H9 (cell line): ENCODE measurements around the gene FAM209A. TPM values are rescaled to one million over a fixed set of nuclear protein-coding genes. Genes with fewer than 3 reads are reported as not detected.

Source experiments
- DNase-seq: peaks from one replicate; pipeline ENCODE4 v3.0.0-alpha.2; 2017
- H2AFZ ChIP-seq: one replicate; pipeline ENCODE4 v1.6.1; 2013; ENCODE audit warnings: mild to moderate bottlenecking, low read length, control low read depth, moderate library complexity
- H2AK5ac ChIP-seq: 2 replicates; pipeline ENCODE4 v1.6.1; 2013; ENCODE audit warnings: low read length, control low read depth, mixed read lengths; ENCODE audit not compliant: insufficient read length
- H2BK120ac ChIP-seq: one replicate; pipeline ENCODE4 v1.6.1; 2013; ENCODE audit warnings: low read depth, mild to moderate bottlenecking, low read length, control low read depth, inconsistent platforms; ENCODE audit not compliant: poor library complexity, severe bottlenecking
- H2BK12ac ChIP-seq: 2 replicates; pipeline ENCODE4 v1.6.1; 2013; ENCODE audit warnings: low read length, control low read depth, mixed read lengths, low read depth; ENCODE audit not compliant: insufficient read length
- H2BK15ac ChIP-seq: 2 replicates; pipeline ENCODE4 v1.6.1; 2013; ENCODE audit warnings: low read depth, low read length, control low read depth
- H2BK20ac ChIP-seq: one replicate; pipeline ENCODE4 v1.6.1; 2013; ENCODE audit warnings: low read depth, mild to moderate bottlenecking, low read length, control low read depth, inconsistent platforms; ENCODE audit not compliant: poor library complexity, severe bottlenecking
- H2BK5ac ChIP-seq: 2 replicates; pipeline ENCODE4 v1.6.1; 2013; ENCODE audit warnings: low read length, control low read depth, mixed read lengths; ENCODE audit not compliant: insufficient read length
- H3K14ac ChIP-seq: 2 replicates; pipeline ENCODE4 v1.6.1; 2013; ENCODE audit warnings: low read length, control low read depth; ENCODE audit not compliant: insufficient read depth
- H3K18ac ChIP-seq: 2 replicates; pipeline ENCODE4 v1.6.1; 2013; ENCODE audit warnings: low read depth, mild to moderate bottlenecking, mixed read lengths, low read length, control low read depth; ENCODE audit not compliant: insufficient read length
- H3K23ac ChIP-seq: 2 replicates; pipeline ENCODE4 v1.6.1; 2013; ENCODE audit warnings: low read length, control low read depth, mixed read lengths, low read depth; ENCODE audit not compliant: insufficient read length
- H3K23me2 ChIP-seq: 2 replicates; pipeline ENCODE4 v1.6.1; 2013; ENCODE audit warnings: low read depth, mild to moderate bottlenecking, mixed read lengths, low read length, control low read depth; ENCODE audit not compliant: insufficient read length, poor library complexity, severe bottlenecking
- H3K27ac ChIP-seq: 2 replicates; pipeline ENCODE4 v1.5.1; 2013; ENCODE audit warnings: low read length, control low read depth, mixed read lengths, low read depth; ENCODE audit not compliant: insufficient read length
- H3K27me3 ChIP-seq: 2 replicates; pipeline ENCODE4 v1.6.1; 2013; ENCODE audit warnings: low read length, control low read depth, inconsistent platforms; ENCODE audit not compliant: insufficient read depth
- H3K4ac ChIP-seq: 2 replicates; pipeline ENCODE4 v1.6.1; 2013; ENCODE audit warnings: low read depth, mild to moderate bottlenecking, control low read depth, inconsistent platforms, low read length, moderate library complexity
- H3K4me1 ChIP-seq: 2 replicates; pipeline ENCODE4 v1.6.1; 2013; ENCODE audit warnings: low read length, control low read depth, inconsistent platforms; ENCODE audit not compliant: insufficient read depth
- H3K4me2 ChIP-seq: 2 replicates; pipeline ENCODE4 v1.6.1; 2013; ENCODE audit warnings: low read length, control low read depth, mixed read lengths; ENCODE audit not compliant: insufficient read length, insufficient read depth
- H3K56ac ChIP-seq: 2 replicates; pipeline ENCODE4 v1.6.1; 2013; ENCODE audit warnings: low read depth, mild to moderate bottlenecking, mixed read lengths, low read length, control low read depth; ENCODE audit not compliant: insufficient read length
- H3K79me1 ChIP-seq: 2 replicates; pipeline ENCODE4 v1.6.1; 2013; ENCODE audit warnings: low read depth, mild to moderate bottlenecking, moderate library complexity, low read length, control low read depth, inconsistent platforms; ENCODE audit not compliant: insufficient read depth, poor library complexity, severe bottlenecking
- H3K79me2 ChIP-seq: 2 replicates; pipeline ENCODE4 v1.6.1; 2013; ENCODE audit warnings: low read length, control low read depth, inconsistent platforms; ENCODE audit not compliant: insufficient read depth
- H3K9ac ChIP-seq: 2 replicates; pipeline ENCODE4 v1.6.1; 2013; ENCODE audit warnings: low read length, control low read depth, mixed read lengths; ENCODE audit not compliant: insufficient read length; ENCODE audit errors: extremely low read depth
- H3K9me3 ChIP-seq: one replicate; pipeline ENCODE4 v1.6.1; 2013; ENCODE audit warnings: low read depth, low read length, inconsistent platforms; ENCODE audit not compliant: control insufficient read depth
- H3T11ph ChIP-seq: one replicate; pipeline ENCODE4 v1.6.1; 2013; ENCODE audit warnings: mild to moderate bottlenecking, low read length, control low read depth, inconsistent platforms
- H4K20me1 ChIP-seq: one replicate; pipeline ENCODE4 v1.6.1; 2013; ENCODE audit not compliant: control insufficient read depth, insufficient read length, insufficient read depth
- H4K5ac ChIP-seq: 2 replicates; pipeline ENCODE4 v1.6.1; 2013; ENCODE audit warnings: low read depth, mild to moderate bottlenecking, mixed read lengths, low read length, control low read depth; ENCODE audit not compliant: insufficient read length
- H4K8ac ChIP-seq: replicated peaks from 2 replicates; pipeline ENCODE4 v1.6.1; 2013; ENCODE audit warnings: low read length, control low read depth, mixed read lengths, low read depth; ENCODE audit not compliant: insufficient read length
- H4K91ac ChIP-seq: 2 replicates; pipeline ENCODE4 v1.6.1; 2013; ENCODE audit warnings: low read depth, mild to moderate bottlenecking, moderate library complexity, mixed read lengths, low read length, control low read depth; ENCODE audit not compliant: insufficient read length
- H3K27ac Mint-ChIP-seq, 3 experiments: 2 replicates in 2 of 3; 3 replicates in 1 of 3; pipeline ENCODE4 v1.8.0; 2020 to 2021; ENCODE audit warnings: mixed read lengths in 3 of 3, mild to moderate bottlenecking in 1 of 3, moderate library complexity in 1 of 3
- H3K27me3 Mint-ChIP-seq: 2 replicates; pipeline ENCODE4 v1.8.0; 2021; ENCODE audit warnings: low read depth, mild to moderate bottlenecking, moderate library complexity, mixed read lengths
- H3K36me3 Mint-ChIP-seq, 3 experiments: 2 replicates in 2 of 3; 3 replicates in 1 of 3; pipeline ENCODE4 v1.8.0; 2020 to 2021; ENCODE audit warnings: low read depth in 3 of 3, mixed read lengths in 3 of 3; ENCODE audit not compliant: insufficient read depth in 1 of 3
- H3K4me1 Mint-ChIP-seq, 2 experiments: 2 replicates each; pipeline ENCODE4 v1.8.0; 2020; ENCODE audit warnings: mixed read lengths in 2 of 2
- H3K4me3 Mint-ChIP-seq, 2 experiments: 2 replicates in 1 of 2; 3 replicates in 1 of 2; pipeline ENCODE4 v1.8.0; 2020 to 2021; ENCODE audit warnings: mild to moderate bottlenecking in 2 of 2, mixed read lengths in 2 of 2, moderate library complexity in 1 of 2
- H3K9me3 Mint-ChIP-seq, 2 experiments: 2 replicates in 1 of 2; 3 replicates in 1 of 2; pipeline ENCODE4 v1.8.0; 2020; ENCODE audit warnings: mild to moderate bottlenecking in 2 of 2, mixed read lengths in 2 of 2, moderate library complexity in 1 of 2
- CTCF ChIP-seq: fragments of 200-600 bp; sonication (generic); conservative IDR thresholded peaks from 3 replicates; pipeline ENCODE4 v1.8.0; 2021; ENCODE audit warnings: antibody characterized with exemption, mild to moderate bottlenecking
- WGBS: extraction: QIAGEN DNeasy Blood & Tissue Kit; methylation state at CpG from one replicate; pipeline ENCODE4 v1.1.7; 2013; ENCODE audit warnings: missing lambda C conversion rate, low lambda C conversion rate, mixed read lengths; ENCODE audit not compliant: insufficient read length; ENCODE audit errors: extremely low coverage; 5-methylcytosine and 5-hydroxymethylcytosine counted together
- total RNA-seq: library from RNA; stranded (reverse); gene quantifications from 2 replicates; pipeline ENCODE4 v1.2.1, GENCODE V29; 2021

The FAM209A gene
- total RNA-seq, 1 experiment from 2014 or later = not detected

GRCh38 chr20:56506103-56506502 is 18.4 kb upstream of the FAM209A start:
- no peak overlapping the region for H3K4me3 Mint-ChIP-seq
- no peak for TF ChIP-seq CTCF
- H3K9me3 Mint-ChIP-seq = no peaks in the 10 kb centered on the region
- H2AFZ ChIP-seq = no peak overlapping the region
- no peak overlapping the region for H2BK15ac ChIP-seq
- no peaks in the 10 kb centered on the region for H3K9me3 ChIP-seq
- no peak overlapping the region for H2BK5ac ChIP-seq
- no peak overlapping the region for H4K5ac ChIP-seq
- H3K27me3 ChIP-seq = no peaks in the 10 kb centered on the region
- no peak overlapping the region for H3K27ac ChIP-seq
- H2BK120ac ChIP-seq = no peak overlapping the region
- H3K4ac ChIP-seq = no peak overlapping the region
- no peak overlapping the region for H3T11ph ChIP-seq
- no peaks in the 10 kb centered on the region for H3K27me3 Mint-ChIP-seq
- H3K79me1 ChIP-seq = peaks cover 3% of the 10 kb centered on the region
- H3K56ac ChIP-seq = no peak overlapping the region
- H3K4me1 Mint-ChIP-seq = peaks cover 2 to 3% of the 10 kb centered on the region in 2 experiments; a peak in 2 of 4 replicates
- no peaks in the 10 kb centered on the region for H4K20me1 ChIP-seq
- no peak overlapping the region for H3K18ac ChIP-seq
- H3K79me2 ChIP-seq = no peaks in the 10 kb centered on the region
- no peak overlapping the region for H3K9ac ChIP-seq
- WGBS = no CpG with 5 or more reads among the region's 3 CpGs
- no peak overlapping the region for H4K91ac ChIP-seq
- no peak overlapping the region for H4K8ac ChIP-seq
- no peaks in the 10 kb centered on the region for H3K36me3 Mint-ChIP-seq
- no peak for DNase-seq
- no peaks in the 10 kb centered on the region for H3K4me1 ChIP-seq
- H3K4me2 ChIP-seq = no peak overlapping the region
- no peaks in the 10 kb centered on the region for H3K23me2 ChIP-seq
- H2AK5ac ChIP-seq = no peak overlapping the region
- H3K14ac ChIP-seq = no peak overlapping the region
- H2BK12ac ChIP-seq = no peak overlapping the region
- no peak overlapping the region for H3K23ac ChIP-seq
- H3K27ac Mint-ChIP-seq = no peak overlapping the region
- no peak overlapping the region for H2BK20ac ChIP-seq
